SU-DHL-6 (cell line): ENCODE data around the gene FERMT2.

ENCODE experiments used
- H2AFZ ChIP-seq: fragments of 200-600 bp; sonication (generic); 2 replicates; pipeline ENCODE4 v1.6.1; 2014; ENCODE audit warnings: low read depth, mild to moderate bottlenecking, moderate library complexity, mixed read lengths, antibody characterized with exemption, low read length; ENCODE audit not compliant: severe bottlenecking
- H3F3A ChIP-seq: fragments of 200-600 bp; shearing (Covaris generic); 2 replicates; pipeline ENCODE4 v1.6.0; 2016; ENCODE audit warnings: antibody characterized with exemption, mild to moderate bottlenecking; ENCODE audit not compliant: insufficient read depth
- H3K27ac ChIP-seq: fragments of 200-600 bp; sonication (generic); 2 replicates; pipeline ENCODE4 v1.5.1; 2016; ENCODE audit warnings: low read depth, mild to moderate bottlenecking, low read length, moderate library complexity, mixed read lengths
- H3K27me3 ChIP-seq: fragments of 200-600 bp; sonication (generic), shearing (Covaris generic); 2 replicates; pipeline ENCODE4 v1.6.0; 2014; ENCODE audit warnings: mild to moderate bottlenecking, low read length
- H3K36me3 ChIP-seq: fragments of 200-600 bp; sonication (generic); 2 replicates; pipeline ENCODE4 v1.6.1; 2014; ENCODE audit warnings: mild to moderate bottlenecking, low read length, mixed read lengths
- H3K4me2 ChIP-seq: fragments of 300-600, 200-600 bp; shearing (Covaris generic), sonication (generic); 2 replicates; pipeline ENCODE4 v1.6.0; 2014; ENCODE audit warnings: low read length, low read depth, mild to moderate bottlenecking; ENCODE audit not compliant: poor library complexity, severe bottlenecking
- H3K4me3 ChIP-seq: fragments of 200-600 bp; sonication (generic); 2 replicates; pipeline ENCODE4 v1.5.1; 2014; ENCODE audit warnings: antibody characterized with exemption, low read length, mild to moderate bottlenecking, mixed read lengths; ENCODE audit not compliant: insufficient read depth, poor library complexity, severe bottlenecking
- H3K79me2 ChIP-seq: fragments of 200-600 bp; sonication (generic); 2 replicates; pipeline ENCODE4 v1.6.1; 2014; ENCODE audit warnings: mild to moderate bottlenecking, low read length, moderate library complexity; ENCODE audit not compliant: insufficient read depth
- H3K9ac ChIP-seq: fragments of 200-600 bp; sonication (generic); 2 replicates; pipeline ENCODE4 v1.7.0; 2014; ENCODE audit warnings: mild to moderate bottlenecking, low read length
- H3K9me2 ChIP-seq: fragments of 200-600 bp; sonication (generic); replicated peaks from 2 replicates; pipeline ENCODE4 v1.6.1; 2014; ENCODE audit warnings: low read length; ENCODE audit not compliant: insufficient read depth
- H3K9me3 ChIP-seq: fragments of 200-600 bp; sonication (generic); 2 replicates; pipeline ENCODE4 v1.6.1; 2014; ENCODE audit warnings: low read length, mixed read lengths; ENCODE audit not compliant: insufficient read depth
- H4K20me1 ChIP-seq: fragments of 200-600 bp; sonication (generic); 2 replicates; pipeline ENCODE4 v1.6.1; 2014; ENCODE audit warnings: low read depth, mild to moderate bottlenecking, antibody characterized with exemption, low read length, moderate library complexity, mixed read lengths
- CTCF ChIP-seq: fragments of 200-600 bp; sonication (generic); IDR thresholded peaks from one replicate; pipeline ENCODE4 v1.5.1; 2017; ENCODE audit warnings: antibody characterized with exemption, mild to moderate bottlenecking, low read length, moderate library complexity; ENCODE audit not compliant: insufficient read depth, poor library complexity, severe bottlenecking
- EZH2phosphoT487 ChIP-seq: fragments of 200-600 bp; sonication (generic), shearing (Covaris generic); conservative IDR thresholded peaks from 2 replicates; pipeline ENCODE4 v1.6.1; 2018; ENCODE audit warnings: mild to moderate bottlenecking, antibody characterized with exemption, low read length, moderate library complexity, mixed read lengths

FERMT2 gene

GRCh38 chr14:52951681-52952554 lies 1.1 kb upstream of the FERMT2 start:
- Histone ChIP-seq H2AFZ (no peak overlapping the region), H3K36me3 (no peaks in the 10 kb centered on the region), H3K4me3 (no peak overlapping the region), H3K4me2 (peak overlapping the region; percentile 45), H3K27me3 (no peaks in the 10 kb centered on the region), H3F3A (no peaks in the 10 kb centered on the region), H3K79me2 (no peaks in the 10 kb centered on the region), H3K9ac (no peak overlapping the region), H4K20me1 (no peaks in the 10 kb centered on the region), H3K27ac (no peak overlapping the region), H3K9me2 (no peaks in the 10 kb centered on the region), H3K9me3 (no peaks in the 10 kb centered on the region)
- TF ChIP-seq EZH2phosphoT487 (no peak), CTCF (no peak)

- no peaks in the 10 kb centered on the region for H3K79me2 ChIP-seq
- H3K9me2 ChIP-seq, result no peaks in the 10 kb centered on the region
- H3K4me2 ChIP-seq, result peak overlapping the region; percentile 79
- no peaks in the 10 kb centered on the region for H3K27me3 ChIP-seq
- H3F3A ChIP-seq, result no peaks in the 10 kb centered on the region
- H2AFZ ChIP-seq, result peak overlapping the region; percentile 61
- TF ChIP-seq CTCF (no peak), EZH2phosphoT487 (no peak)
- H3K9ac ChIP-seq, result peak overlapping the region; percentile 38
- H3K4me3 ChIP-seq, result peak overlapping the region; percentile 58
- no peaks in the 10 kb centered on the region for H4K20me1 ChIP-seq
- no peaks in the 10 kb centered on the region for H3K9me3 ChIP-seq
- H3K27ac ChIP-seq, result no peak overlapping the region
- no peaks in the 10 kb centered on the region for H3K36me3 ChIP-seq
Observed at GRCh38 chr14:52950410-52950897, 396 bp downstream of the FERMT2 start.

GRCh38 chr14:52949711-52950409 lies 990 bp downstream of the FERMT2 start:
- Histone ChIP-seq H3K4me2 (peak overlapping the region; percentile 79), H3K9me3 (no peaks in the 10 kb centered on the region), H3K36me3 (no peaks in the 10 kb centered on the region), H3K4me3 (peak overlapping the region; percentile 58), H2AFZ (peak overlapping the region; percentile 61), H3K27me3 (no peaks in the 10 kb centered on the region), H4K20me1 (no peaks in the 10 kb centered on the region), H3F3A (no peaks in the 10 kb centered on the region), H3K9me2 (no peaks in the 10 kb centered on the region), H3K27ac (no peak overlapping the region), H3K9ac (peak overlapping the region; percentile 38; the same call in 1 of the 2 replicates), H3K79me2 (no peaks in the 10 kb centered on the region)
- TF ChIP-seq EZH2phosphoT487 (no peak), CTCF (no peak)
